Gastroesophageal sphincter (tissue), 3 donors: ENCODE measurements around the gene TCF12.

Experiments used
- CTCF ChIP-seq, 4 experiments: fragments of 200-600 bp in 2 of 4; fragments of 450-650 bp in 2 of 4; sonication (generic) in 1 of 4; IDR thresholded peaks; one replicate each; pipeline ENCODE4 v1.5.1; 2017 to 2019; ENCODE audit warnings: antibody characterized with exemption in 4 of 4, mild to moderate bottlenecking in 2 of 4, moderate library complexity in 2 of 4
- EP300 ChIP-seq: sonication (generic); formaldehyde crosslinking; IDR thresholded peaks from one replicate; pipeline ENCODE4 v1.6.1; 2017; ENCODE audit warnings: antibody characterized with exemption, mild to moderate bottlenecking
- POLR2AphosphoS5 ChIP-seq: sonication (generic); formaldehyde crosslinking; IDR thresholded peaks from one replicate; pipeline ENCODE4 v1.6.1; 2017; ENCODE audit warnings: antibody characterized with exemption

DNA sequence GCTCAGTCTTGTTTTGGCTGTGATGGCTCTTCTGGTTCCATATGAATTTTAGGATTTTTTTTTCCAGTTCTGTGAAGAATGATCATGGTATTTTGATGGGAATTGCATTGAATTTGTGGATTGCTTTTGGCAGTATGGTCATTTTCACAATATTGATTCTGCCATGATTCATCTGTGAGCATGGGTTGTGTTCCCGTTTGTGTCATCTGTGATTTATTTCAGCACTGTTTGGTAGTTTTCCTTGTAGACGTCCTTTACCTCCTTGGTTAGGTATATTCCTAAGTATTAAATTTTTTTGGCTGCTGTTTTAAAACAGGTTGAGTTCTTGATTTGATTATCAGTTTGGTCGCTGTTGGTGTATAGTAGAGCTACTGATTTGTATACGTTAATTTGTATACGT lies 18.5 kb downstream of the TCF12 start:
- no peak for TF ChIP-seq EP300
- no peak for TF ChIP-seq CTCF (IDR thresholded peaks at IDR 0.05)
- TF ChIP-seq POLR2AphosphoS5, result no peak
